H1 (cell line): ENCODE results near the gene FSD1.

Source experiments
- CHD1 ChIP-seq: IDR thresholded peaks from 2 replicates; pipeline ENCODE4 v1.6.1; 2012; ENCODE audit warnings: low read depth, low read length, improper control_type of control experiment
- POLR2A ChIP-seq, 2 experiments: IDR thresholded peaks; 1 replicate in 1 of 2; 2 replicates in 1 of 2; pipeline ENCODE4 v1.6.1; 2011; ENCODE audit warnings: low read depth in 2 of 2, low read length in 2 of 2, mild to moderate bottlenecking in 2 of 2; ENCODE audit errors: control extremely low read depth in 1 of 2
- RBBP5 ChIP-seq: IDR thresholded peaks from 2 replicates; pipeline ENCODE4 v1.7.1; 2012; ENCODE audit warnings: low read depth, mild to moderate bottlenecking, inconsistent platforms, low read length, moderate library complexity, borderline replicate concordance
- TF ChIP-seq, protein P1 (sequence below), 3 experiments: IDR thresholded peaks; 1 replicate in 2 of 3; 2 replicates in 1 of 3; pipeline versions ENCODE4 v1.5.1 to v1.6.1; 2011; ENCODE audit warnings: low read length in 3 of 3, mild to moderate bottlenecking in 3 of 3, inconsistent platforms in 2 of 3, low read depth in 1 of 3, moderate library complexity in 1 of 3; ENCODE audit not compliant: insufficient read depth in 1 of 3; ENCODE audit errors: control extremely low read depth in 1 of 3

- TF ChIP-seq, protein P1, sequence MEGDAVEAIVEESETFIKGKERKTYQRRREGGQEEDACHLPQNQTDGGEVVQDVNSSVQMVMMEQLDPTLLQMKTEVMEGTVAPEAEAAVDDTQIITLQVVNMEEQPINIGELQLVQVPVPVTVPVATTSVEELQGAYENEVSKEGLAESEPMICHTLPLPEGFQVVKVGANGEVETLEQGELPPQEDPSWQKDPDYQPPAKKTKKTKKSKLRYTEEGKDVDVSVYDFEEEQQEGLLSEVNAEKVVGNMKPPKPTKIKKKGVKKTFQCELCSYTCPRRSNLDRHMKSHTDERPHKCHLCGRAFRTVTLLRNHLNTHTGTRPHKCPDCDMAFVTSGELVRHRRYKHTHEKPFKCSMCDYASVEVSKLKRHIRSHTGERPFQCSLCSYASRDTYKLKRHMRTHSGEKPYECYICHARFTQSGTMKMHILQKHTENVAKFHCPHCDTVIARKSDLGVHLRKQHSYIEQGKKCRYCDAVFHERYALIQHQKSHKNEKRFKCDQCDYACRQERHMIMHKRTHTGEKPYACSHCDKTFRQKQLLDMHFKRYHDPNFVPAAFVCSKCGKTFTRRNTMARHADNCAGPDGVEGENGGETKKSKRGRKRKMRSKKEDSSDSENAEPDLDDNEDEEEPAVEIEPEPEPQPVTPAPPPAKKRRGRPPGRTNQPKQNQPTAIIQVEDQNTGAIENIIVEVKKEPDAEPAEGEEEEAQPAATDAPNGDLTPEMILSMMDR (IDR thresholded peaks at IDR 0.05; ENCODE audit: control extremely low read depth in 1 of 3, insufficient read depth in 1 of 3, low read depth in 1 of 3, low read length in 3 of 3), result no peak
- no peak for TF ChIP-seq CHD1
- no peak for TF ChIP-seq RBBP5
- TF ChIP-seq POLR2A (IDR thresholded peaks at IDR 0.05; ENCODE audit: control extremely low read depth in 1 of 2, low read depth in 2 of 2, low read length in 2 of 2), result no peak
Measured at GRCh38 chr19:4350111-4350510, 45.7 kb downstream of the FSD1 start.
